ENCODE data around the gene NUDT1. TPM values are rescaled to one million over a fixed set of nuclear protein-coding genes. Genes with fewer than 3 reads are reported as not detected.

The NUDT1 gene
- total RNA-seq, 2 experiments from 2014 or later = 88.4 to 117 TPM

DNA sequence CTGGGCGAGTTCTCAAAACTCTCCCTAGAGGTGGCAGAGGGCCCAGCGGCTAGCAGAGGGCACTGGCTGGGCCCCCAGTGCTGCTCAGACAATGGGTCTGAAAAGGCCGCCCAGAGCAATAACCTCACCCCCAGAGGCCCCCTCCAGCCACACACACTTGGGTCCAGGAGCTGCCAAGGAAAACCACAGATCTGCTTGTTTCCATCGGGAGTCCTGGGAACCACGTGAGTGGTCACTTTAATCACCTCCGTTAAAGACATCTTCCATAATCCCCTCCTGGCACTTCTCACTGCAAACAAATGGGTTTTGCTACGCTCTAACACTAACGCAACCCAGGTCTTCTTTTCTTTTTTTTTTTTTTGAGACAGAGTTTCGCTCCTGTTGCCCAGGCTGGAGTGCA is 30.0 kb downstream of the NUDT1 start:
- Histone ChIP-seq H3K79me2 (ENCODE audit: insufficient read depth, low read depth, low read length) (no peaks in the 10 kb centered on the region), H3K4me3 (ENCODE audit: low read depth, low read length, poor library complexity, severe bottlenecking) (no peak overlapping the region)

DNA sequence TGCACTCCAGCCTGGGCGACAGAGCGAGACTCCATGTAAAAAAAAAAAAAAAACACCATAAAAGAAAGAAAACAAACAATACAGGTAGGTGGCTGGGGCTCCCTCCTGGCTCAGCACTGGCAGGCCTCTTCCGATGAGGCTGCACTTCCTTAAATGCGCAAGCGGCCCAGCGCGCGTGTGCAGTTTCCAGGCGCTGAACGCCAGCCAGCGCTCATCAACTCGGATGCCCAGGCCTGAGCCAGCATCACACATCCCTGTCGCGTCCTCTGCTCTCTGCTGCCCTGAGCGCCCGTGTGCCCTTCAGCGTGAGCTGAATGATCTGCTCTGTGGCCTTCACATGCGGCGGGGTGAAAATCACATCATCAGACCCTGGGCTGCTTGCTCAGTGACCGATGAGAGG is 31.8 kb downstream of the NUDT1 start:
- CTCF ChIA-PET (ENCODE audit: unreplicated experiment) = no interaction called here

More for the DNA sequence above, 30.0 kb downstream of the NUDT1 start:
- H4K20me1 ChIP-seq (ENCODE audit: insufficient read depth, low read length) = no peaks in the 10 kb centered on the region
- intact Hi-C loops (cut with micrococcal nuclease; ENCODE audit: unreplicated experiment) = no loop called here
- ChIA-PET POLR2A (no interaction called here), CTCF (ENCODE audit: unreplicated experiment) (no interaction called here)
- peaks cover 20% of the 10 kb centered on the region for H3K36me3 ChIP-seq (ENCODE audit: insufficient read depth, low read length)
- no peak overlapping the region for H2AFZ ChIP-seq (ENCODE audit: low read length)
- H3K4me1 ChIP-seq (ENCODE audit: insufficient read depth, low read length, poor library complexity, severe bottlenecking) = no peaks in the 10 kb centered on the region
- no peaks in the 10 kb centered on the region for H3K9me2 ChIP-seq (ENCODE audit: insufficient read depth, low read length)
- DNase-seq (ENCODE audit: low spot score) = no peak
- no peak overlapping the region for H3K27ac ChIP-seq (ENCODE audit: low read depth, low read length, poor library complexity, severe bottlenecking)
- no peak overlapping the region for H3K4me2 ChIP-seq (ENCODE audit: low read length)
- TF ChIP-seq, protein P1, sequence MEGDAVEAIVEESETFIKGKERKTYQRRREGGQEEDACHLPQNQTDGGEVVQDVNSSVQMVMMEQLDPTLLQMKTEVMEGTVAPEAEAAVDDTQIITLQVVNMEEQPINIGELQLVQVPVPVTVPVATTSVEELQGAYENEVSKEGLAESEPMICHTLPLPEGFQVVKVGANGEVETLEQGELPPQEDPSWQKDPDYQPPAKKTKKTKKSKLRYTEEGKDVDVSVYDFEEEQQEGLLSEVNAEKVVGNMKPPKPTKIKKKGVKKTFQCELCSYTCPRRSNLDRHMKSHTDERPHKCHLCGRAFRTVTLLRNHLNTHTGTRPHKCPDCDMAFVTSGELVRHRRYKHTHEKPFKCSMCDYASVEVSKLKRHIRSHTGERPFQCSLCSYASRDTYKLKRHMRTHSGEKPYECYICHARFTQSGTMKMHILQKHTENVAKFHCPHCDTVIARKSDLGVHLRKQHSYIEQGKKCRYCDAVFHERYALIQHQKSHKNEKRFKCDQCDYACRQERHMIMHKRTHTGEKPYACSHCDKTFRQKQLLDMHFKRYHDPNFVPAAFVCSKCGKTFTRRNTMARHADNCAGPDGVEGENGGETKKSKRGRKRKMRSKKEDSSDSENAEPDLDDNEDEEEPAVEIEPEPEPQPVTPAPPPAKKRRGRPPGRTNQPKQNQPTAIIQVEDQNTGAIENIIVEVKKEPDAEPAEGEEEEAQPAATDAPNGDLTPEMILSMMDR (conservative IDR thresholded peaks at IDR 0.05; ENCODE audit: low read length) = no peak
- TF ChIP-seq EZH2phosphoT487 (IDR thresholded peaks at IDR 0.05; ENCODE audit: borderline replicate concordance, low read depth, low read length) = no peak
- BruUV-seq (replicated peaks) = no TSS peak
- no peaks in the 10 kb centered on the region for H3K9me3 ChIP-seq (ENCODE audit: low read length)

DNA sequence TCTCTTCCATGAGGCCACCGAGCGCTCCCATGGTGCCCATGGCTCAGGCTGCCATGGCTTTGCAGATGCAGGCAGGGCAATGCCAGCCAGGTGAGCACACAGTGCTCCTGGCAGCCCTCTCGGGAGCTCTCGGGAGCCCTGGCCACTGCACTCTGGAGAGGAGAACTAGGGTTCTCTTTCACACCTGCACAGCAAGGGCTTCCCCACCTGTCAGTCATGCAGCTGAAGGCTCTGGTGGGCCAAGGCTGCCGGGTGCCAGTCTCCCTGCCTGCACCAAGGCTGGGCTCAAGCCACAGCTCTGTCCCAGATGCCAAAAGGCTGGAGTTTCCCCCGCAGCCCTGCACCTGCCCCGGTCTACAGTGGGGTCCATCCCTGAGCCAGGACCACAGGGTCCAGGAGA is 32.6 kb downstream of the NUDT1 start:
- H3K9me2 ChIP-seq (ENCODE audit: insufficient read depth, low read length) = no peaks in the 10 kb centered on the region
- H3K4me1 ChIP-seq (ENCODE audit: insufficient read depth, low read length, poor library complexity, severe bottlenecking) = no peaks in the 10 kb centered on the region
- ChIA-PET CTCF (ENCODE audit: unreplicated experiment) (no interaction called here), POLR2A (no interaction called here)
- intact Hi-C loops (cut with micrococcal nuclease; ENCODE audit: unreplicated experiment) = no loop called here
- no peak overlapping the region for H3K27ac ChIP-seq (ENCODE audit: low read depth, low read length, poor library complexity, severe bottlenecking)
- TF ChIP-seq EZH2phosphoT487 (IDR thresholded peaks at IDR 0.05; ENCODE audit: borderline replicate concordance, low read depth, low read length) = no peak
- TF ChIP-seq, protein P1 (conservative IDR thresholded peaks at IDR 0.05; ENCODE audit: low read length) = no peak
- no peak overlapping the region for H2AFZ ChIP-seq (ENCODE audit: low read length)
- no peak overlapping the region for H3K4me2 ChIP-seq (ENCODE audit: low read length)
- H3K36me3 ChIP-seq (ENCODE audit: insufficient read depth, low read length) = peaks cover 23% of the 10 kb centered on the region
- no TSS peak for BruUV-seq (replicated peaks)
- H4K20me1 ChIP-seq (ENCODE audit: insufficient read depth, low read length) = no peaks in the 10 kb centered on the region
- no peaks in the 10 kb centered on the region for H3K79me2 ChIP-seq (ENCODE audit: insufficient read depth, low read depth, low read length)
- no peaks in the 10 kb centered on the region for H3K9me3 ChIP-seq (ENCODE audit: low read length)
- H3K4me3 ChIP-seq (ENCODE audit: low read depth, low read length, poor library complexity, severe bottlenecking) = no peak overlapping the region
- DNase-seq (ENCODE audit: low spot score) = no peak

More for the DNA sequence above, 31.8 kb downstream of the NUDT1 start:
- intact Hi-C loops (cut with micrococcal nuclease; ENCODE audit: unreplicated experiment) = no loop called here
- H3K36me3 ChIP-seq (ENCODE audit: insufficient read depth, low read length) = peaks cover 23% of the 10 kb centered on the region
- no TSS peak for BruUV-seq (replicated peaks)
- no peak overlapping the region for H3K4me2 ChIP-seq (ENCODE audit: low read length)
- no peaks in the 10 kb centered on the region for H3K79me2 ChIP-seq (ENCODE audit: insufficient read depth, low read depth, low read length)
- no peak overlapping the region for H3K4me3 ChIP-seq (ENCODE audit: low read depth, low read length, poor library complexity, severe bottlenecking)
- POLR2A ChIA-PET = no interaction called here
- no peaks in the 10 kb centered on the region for H3K4me1 ChIP-seq (ENCODE audit: insufficient read depth, low read length, poor library complexity, severe bottlenecking)
- H3K9me2 ChIP-seq (ENCODE audit: insufficient read depth, low read length) = no peaks in the 10 kb centered on the region
- no peak overlapping the region for H2AFZ ChIP-seq (ENCODE audit: low read length)
- H3K27ac ChIP-seq (ENCODE audit: low read depth, low read length, poor library complexity, severe bottlenecking) = no peak overlapping the region
- no peaks in the 10 kb centered on the region for H3K9me3 ChIP-seq (ENCODE audit: low read length)
- H4K20me1 ChIP-seq (ENCODE audit: insufficient read depth, low read length) = no peaks in the 10 kb centered on the region
- no peak for TF ChIP-seq EZH2phosphoT487 (IDR thresholded peaks at IDR 0.05; ENCODE audit: borderline replicate concordance, low read depth, low read length)
- TF ChIP-seq, protein P1 (conservative IDR thresholded peaks at IDR 0.05; ENCODE audit: low read length) = no peak
- DNase-seq (ENCODE audit: low spot score) = no peak
